Activated CD4-positive, alpha-beta T cell treated with anti-CD3 and anti-CD28 coated beads, Interleukin-2, amount 50 U/mL, for 16 hours (primary cell): ENCODE data around the gene SLC25A29.
"Not testable (repeated sequence)": the region's sequence is repeated elsewhere in the genome, so short reads cannot be mapped to it uniquely, and the experiment has no call there.

Source experiments
- DNase-seq: peaks from one replicate; pipeline ENCODE4 v3.0.0-alpha.2; 2020

The SLC25A29 gene

GRCh38 chr14:100309028-100309737 is 2.9 kb upstream of the SLC25A29 start:
- DNase-seq = no peak

DNA sequence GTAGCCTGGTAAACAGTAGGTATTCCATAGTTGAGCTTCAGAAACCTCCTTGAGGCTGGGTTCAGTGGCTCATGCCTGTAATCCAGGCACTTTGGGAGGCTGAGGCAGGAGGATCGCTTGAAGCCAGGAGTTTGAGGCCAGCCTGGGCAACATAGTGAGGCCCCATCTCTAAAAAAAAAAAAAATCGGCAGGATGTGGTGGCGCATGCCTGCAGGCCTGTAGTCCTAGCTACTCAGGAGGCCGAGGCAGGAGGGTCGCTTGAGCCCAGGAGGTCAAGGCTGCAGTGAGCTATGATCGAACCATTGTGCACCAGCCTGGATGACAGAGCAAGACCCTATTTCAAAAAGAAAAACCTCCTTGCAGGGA is 2.2 kb upstream of the SLC25A29 start:
- not testable (repeated sequence) for DNase-seq

DNA sequence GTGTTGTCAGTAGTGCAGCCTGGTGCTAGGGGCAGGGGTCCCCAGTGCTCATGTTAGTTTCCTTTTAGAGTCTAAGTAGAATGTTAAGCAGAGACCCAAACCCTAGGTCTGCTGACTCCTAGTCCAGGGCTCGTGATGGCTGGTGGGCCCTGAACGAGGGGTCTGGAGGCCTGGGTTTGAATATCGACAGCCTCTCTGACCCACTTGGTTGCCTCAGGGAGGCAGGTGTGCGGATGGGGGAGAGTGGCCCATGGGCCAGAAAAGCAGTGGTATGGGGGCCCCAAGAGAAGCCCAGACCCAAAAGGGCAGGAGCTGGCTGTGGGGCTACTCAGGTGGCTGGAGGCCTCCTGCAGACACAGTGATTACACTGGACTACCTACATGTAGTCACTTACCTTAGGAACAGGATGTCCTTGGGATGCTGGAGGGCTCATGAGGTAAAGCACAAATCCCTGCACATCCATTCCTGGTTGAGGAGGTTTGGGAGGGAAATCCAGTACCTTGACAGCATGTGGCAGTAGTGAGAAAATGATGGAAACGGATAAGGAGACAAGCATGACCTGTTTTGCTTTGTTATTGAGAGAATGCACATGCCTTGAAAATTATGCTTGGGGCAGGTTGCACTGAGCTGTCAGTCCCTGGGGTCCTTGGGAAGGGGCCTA is 1.7 kb upstream of the SLC25A29 start:
- DNase-seq = no peak

- no peak for DNase-seq
These were observed 938 bp upstream of the SLC25A29 start for GRCh38 chr14:100306998-100307765.

GRCh38 chr14:100305324-100306100 is 732 bp downstream of the SLC25A29 start:
- no peak for DNase-seq

DNA sequence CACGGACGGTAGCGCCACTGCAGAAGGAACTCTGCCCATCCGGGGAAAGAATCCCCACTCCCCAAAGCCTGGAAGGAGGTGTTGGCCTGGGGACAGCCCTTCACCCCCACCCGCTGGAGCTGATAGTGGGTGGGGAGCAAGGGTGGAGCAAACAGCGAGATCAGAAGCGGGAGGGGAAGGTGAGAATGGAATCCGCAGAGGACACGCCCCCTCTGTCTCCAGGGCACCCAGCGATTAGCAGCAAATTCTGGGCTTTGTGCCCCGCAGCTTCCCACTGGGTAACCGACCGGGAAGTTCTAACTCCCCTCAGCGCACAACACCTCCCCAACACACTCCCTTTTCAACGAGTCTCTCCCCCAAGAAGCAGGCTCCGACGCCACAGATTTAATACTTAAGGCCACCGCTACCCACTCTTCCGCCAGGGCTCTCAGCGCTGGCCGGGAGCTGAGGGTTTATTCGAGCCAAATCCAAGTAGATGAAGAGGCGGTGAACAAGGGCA is 1.4 kb downstream of the SLC25A29 start:
- DNase-seq = no peak

DNA sequence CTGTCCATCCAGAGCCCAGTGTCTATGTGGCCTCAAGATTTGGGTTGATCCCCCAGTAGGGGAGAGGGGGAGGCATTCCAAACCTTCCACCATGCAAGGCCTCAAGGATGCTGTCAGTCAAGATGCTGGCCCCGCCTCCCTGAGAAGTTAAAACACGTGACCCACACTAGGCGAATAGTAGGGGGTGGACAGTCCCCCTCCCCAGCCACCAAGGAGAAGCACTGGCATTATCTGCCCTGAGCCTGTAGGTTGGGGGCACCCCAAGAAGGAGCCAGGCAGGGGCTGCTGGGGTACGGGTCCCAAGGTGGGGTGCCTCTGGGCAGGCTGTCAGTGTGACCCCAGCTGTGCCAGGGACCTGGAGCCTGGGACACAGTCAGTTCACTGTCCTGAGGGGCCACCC is 2.3 kb downstream of the SLC25A29 start:
- no peak for DNase-seq

- DNase-seq = no peak
These were observed 3.1 kb downstream of the SLC25A29 start for GRCh38 chr14:100303179-100303578.

- DNase-seq = no peak
These were observed 3.6 kb downstream of the SLC25A29 start for GRCh38 chr14:100302616-100303015.

- DNase-seq = no peak
These were observed 7.0 kb downstream of the SLC25A29 start for GRCh38 chr14:100299238-100299560.

- DNase-seq = no peak
These were observed 7.5 kb downstream of the SLC25A29 start for GRCh38 chr14:100298551-100299237.

GRCh38 chr14:100297320-100298300 is 8.6 kb downstream of the SLC25A29 start:
- no peak for DNase-seq

DNA sequence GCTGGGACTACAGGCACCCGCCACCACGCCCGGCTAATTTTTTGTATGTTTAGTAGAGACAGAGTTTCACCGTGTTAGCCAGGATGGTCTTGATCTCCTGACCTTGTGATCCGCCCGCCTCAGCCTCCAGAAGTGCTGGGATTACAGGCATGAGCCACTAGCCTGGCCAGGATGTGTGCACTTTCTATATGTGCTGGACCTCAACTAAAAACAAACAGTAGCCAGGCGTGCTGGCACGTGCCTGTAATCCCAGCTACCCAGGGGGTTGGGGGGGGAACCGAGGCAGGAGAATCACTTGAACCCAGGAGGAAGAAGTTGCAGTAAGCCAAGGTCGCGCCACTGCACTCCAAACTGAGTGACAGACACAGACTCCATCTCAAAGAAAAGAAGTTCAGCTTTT is 9.5 kb downstream of the SLC25A29 start:
- not testable (repeated sequence) for DNase-seq

GRCh38 chr14:100296106-100296651 is 10.1 kb downstream of the SLC25A29 start:
- DNase-seq = no peak

- DNase-seq = no peak
These were observed 10.7 kb downstream of the SLC25A29 start for GRCh38 chr14:100295376-100296105.

- no peak for DNase-seq
These were observed 11.3 kb downstream of the SLC25A29 start for GRCh38 chr14:100294963-100295330.

DNA sequence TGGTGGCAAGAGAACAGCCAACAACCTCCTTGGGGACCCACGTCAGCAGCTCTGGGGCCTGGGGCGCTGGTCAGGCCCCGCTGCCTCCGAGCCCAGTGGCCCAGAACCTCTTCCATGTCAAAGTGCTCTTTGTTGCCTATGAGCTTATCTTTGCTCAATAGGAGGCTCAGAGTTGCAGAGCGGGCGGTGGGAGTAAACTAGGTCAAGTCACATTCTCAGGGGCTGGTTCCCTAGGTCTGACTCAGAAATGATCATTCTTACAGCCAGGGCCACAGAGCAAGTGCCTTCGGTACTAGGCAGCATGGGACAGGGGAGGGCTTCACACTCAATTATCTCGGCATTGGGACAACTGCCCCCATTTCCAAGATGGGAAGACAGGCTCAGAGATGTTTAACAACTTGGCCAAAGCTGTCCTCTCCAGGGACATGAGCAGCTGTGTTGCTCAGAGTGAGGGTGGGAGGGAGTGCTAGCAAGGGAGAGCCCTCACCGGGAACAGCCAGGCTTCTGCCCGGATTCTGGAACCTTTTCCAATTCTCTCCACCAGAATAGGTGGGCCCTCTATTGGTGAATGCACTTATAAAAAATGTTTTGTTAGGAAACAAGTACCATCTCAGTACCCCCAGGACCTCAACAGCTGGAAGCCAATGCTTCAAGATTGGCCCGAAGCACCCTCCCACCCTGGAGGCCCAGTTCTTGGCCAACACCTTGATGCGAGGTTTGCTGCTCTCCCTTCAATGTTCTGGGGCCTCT is 11.9 kb downstream of the SLC25A29 start:
- no peak for DNase-seq

- no peak for DNase-seq
These were observed 12.6 kb downstream of the SLC25A29 start for GRCh38 chr14:100293497-100294212.
